Astrocyte (in vitro differentiated cells and primary cell): ENCODE measurements around the gene CALHM1. TPM values are rescaled to one million over a fixed set of nuclear protein-coding genes. Genes with fewer than 3 reads are reported as not detected.
A peak's percentile ranks its signal among the peaks of the same experiment; 100 is the strongest.

ENCODE experiments used
- DNase-seq: peaks from one replicate; pipeline ENCODE4 v3.0.0-alpha.2; 2010; ENCODE audit warnings: low read depth
- FAIRE-seq: peaks from 2 replicates; lab custom pipeline; 2011; peaks lifted over from hg19 to GRCh38; lab: Jason Lieb, UNC
- H2AFZ ChIP-seq: 2 replicates; pipeline ENCODE4 v1.6.0; 2012; ENCODE audit warnings: low read depth, low read length, inconsistent platforms
- H3K27ac ChIP-seq: 2 replicates; pipeline ENCODE4 v1.5.1; 2011; ENCODE audit warnings: low read depth, low read length, inconsistent platforms
- H3K27me3 ChIP-seq: 2 replicates; pipeline ENCODE4 v1.6.0; 2011; ENCODE audit warnings: low read length, inconsistent platforms; ENCODE audit not compliant: insufficient read depth
- H3K36me3 ChIP-seq: 2 replicates; pipeline ENCODE4 v1.5.1; 2011; ENCODE audit warnings: low read length, inconsistent platforms; ENCODE audit not compliant: insufficient read depth
- H3K4me1 ChIP-seq: 2 replicates; pipeline ENCODE4 v1.5.1; 2011; ENCODE audit warnings: low read length, inconsistent platforms; ENCODE audit not compliant: insufficient read depth
- H3K4me2 ChIP-seq: 2 replicates; pipeline ENCODE4 v1.6.0; 2012; ENCODE audit warnings: low read length, inconsistent platforms
- H3K4me3 ChIP-seq: 2 replicates; pipeline ENCODE4 v1.5.1; 2011; ENCODE audit warnings: low read depth, mild to moderate bottlenecking, low read length, inconsistent platforms; ENCODE audit not compliant: insufficient read depth
- H3K79me2 ChIP-seq: 2 replicates; pipeline ENCODE4 v1.6.0; 2012; ENCODE audit warnings: mild to moderate bottlenecking, low read length, inconsistent platforms; ENCODE audit not compliant: insufficient read depth
- H3K9ac ChIP-seq: 2 replicates; pipeline ENCODE4 v1.6.0; 2012; ENCODE audit warnings: mild to moderate bottlenecking, low read length, inconsistent platforms
- H3K9me3 ChIP-seq: 2 replicates; pipeline ENCODE4 v1.5.1; 2012; ENCODE audit warnings: low read depth, mild to moderate bottlenecking, low read length, inconsistent platforms; ENCODE audit not compliant: insufficient read depth
- H4K20me1 ChIP-seq: 2 replicates; pipeline ENCODE4 v1.6.0; 2012; ENCODE audit warnings: low read length, inconsistent platforms; ENCODE audit not compliant: insufficient read depth
- H3K27ac Mint-ChIP-seq: one replicate; pipeline ENCODE4 v1.8.0; 2021; ENCODE audit warnings: mild to moderate bottlenecking, mixed read lengths; ENCODE audit not compliant: unreplicated experiment
- H3K27me3 Mint-ChIP-seq: one replicate; pipeline ENCODE4 v1.8.0; 2021; ENCODE audit warnings: low read depth, mixed read lengths; ENCODE audit not compliant: unreplicated experiment
- H3K36me3 Mint-ChIP-seq: one replicate; pipeline ENCODE4 v1.8.0; 2021; ENCODE audit warnings: low read depth, mixed read lengths; ENCODE audit not compliant: unreplicated experiment
- H3K4me1 Mint-ChIP-seq: one replicate; pipeline ENCODE4 v1.8.0; 2021; ENCODE audit warnings: low read depth, mixed read lengths; ENCODE audit not compliant: unreplicated experiment
- H3K4me3 Mint-ChIP-seq: one replicate; pipeline ENCODE4 v1.8.0; 2021; ENCODE audit warnings: mild to moderate bottlenecking, moderate library complexity, mixed read lengths; ENCODE audit not compliant: unreplicated experiment
- H3K9me3 Mint-ChIP-seq: one replicate; pipeline ENCODE4 v1.8.0; 2021; ENCODE audit warnings: mild to moderate bottlenecking, mixed read lengths; ENCODE audit not compliant: unreplicated experiment
- CTCF ChIP-seq: IDR thresholded peaks from 2 replicates; pipeline ENCODE4 v1.5.1; 2011; ENCODE audit warnings: low read depth, mild to moderate bottlenecking, inconsistent platforms, low read length, moderate library complexity; ENCODE audit not compliant: insufficient read depth
- EZH2 ChIP-seq: IDR thresholded peaks from 2 replicates; pipeline ENCODE4 v1.6.1; 2012; ENCODE audit warnings: mild to moderate bottlenecking, low read length, inconsistent platforms; ENCODE audit not compliant: insufficient read depth
- total RNA-seq: library from RNA; stranded (reverse); gene quantifications from 2 replicates; pipeline ENCODE4 v1.2.1, GENCODE V29; 2021

Gene CALHM1
- total RNA-seq, 1 donor from 2014 or later = not detected

GRCh38 chr10:103473261-103473671 lies 14.6 kb upstream of the CALHM1 start:
- H3K27me3 Mint-ChIP-seq = peaks cover 9% of the 10 kb centered on the region
- no peaks in the 10 kb centered on the region for H3K4me1 ChIP-seq
- no peak for DNase-seq

GRCh38 chr10:103472005-103472404 lies 13.3 kb upstream of the CALHM1 start:
- Histone ChIP-seq H3K27me3 (peaks cover 31% of the 10 kb centered on the region), H3K4me3 (no peak overlapping the region), H3K9ac (no peak overlapping the region), H3K79me2 (no peaks in the 10 kb centered on the region), H3K36me3 (no peaks in the 10 kb centered on the region), H3K27ac (no peak overlapping the region), H3K4me2 (no peak overlapping the region), H4K20me1 (no peaks in the 10 kb centered on the region), H2AFZ (no peak overlapping the region), H3K4me1 (no peaks in the 10 kb centered on the region), H3K9me3 (no peaks in the 10 kb centered on the region)
- Mint-ChIP-seq H3K4me1 (peaks cover 11% of the 10 kb centered on the region), H3K27ac (no peak overlapping the region), H3K4me3 (no peak overlapping the region), H3K36me3 (no peaks in the 10 kb centered on the region), H3K9me3 (peaks cover 2% of the 10 kb centered on the region), H3K27me3 (peaks cover 8% of the 10 kb centered on the region)
- no peak for FAIRE-seq
- DNase-seq = no peak
- TF ChIP-seq EZH2 = no peak
- TF ChIP-seq CTCF = no peak

More at GRCh38 chr10:103473261-103473671, 14.6 kb upstream of the CALHM1 start:
- Mint-ChIP-seq H3K27ac (no peak overlapping the region), H3K4me1 (peaks cover 4% of the 10 kb centered on the region), H3K9me3 (peaks cover 2% of the 10 kb centered on the region), H3K4me3 (no peak overlapping the region), H3K36me3 (no peaks in the 10 kb centered on the region)
- Histone ChIP-seq H2AFZ (peak overlapping the region; percentile 47), H4K20me1 (no peaks in the 10 kb centered on the region), H3K27ac (no peak overlapping the region), H3K79me2 (no peaks in the 10 kb centered on the region), H3K9me3 (no peaks in the 10 kb centered on the region), H3K27me3 (peaks cover 30% of the 10 kb centered on the region), H3K4me2 (peak overlapping the region; percentile 11), H3K36me3 (no peaks in the 10 kb centered on the region), H3K4me3 (no peak overlapping the region), H3K9ac (no peak overlapping the region)
- TF ChIP-seq CTCF = no peak
- TF ChIP-seq EZH2 = no peak
- FAIRE-seq = no peak

GRCh38 chr10:103470761-103471653 lies 12.3 kb upstream of the CALHM1 start:
- TF ChIP-seq EZH2 = no peak
- TF ChIP-seq CTCF = no peak
- H3K27me3 Mint-ChIP-seq = peaks cover 5% of the 10 kb centered on the region
- Histone ChIP-seq H3K4me1 (no peaks in the 10 kb centered on the region), H3K27ac (no peak overlapping the region), H2AFZ (no peak overlapping the region), H3K79me2 (no peaks in the 10 kb centered on the region), H3K27me3 (peaks cover 26% of the 10 kb centered on the region), H3K9ac (no peak overlapping the region), H4K20me1 (no peaks in the 10 kb centered on the region), H3K36me3 (no peaks in the 10 kb centered on the region), H3K4me2 (no peak overlapping the region), H3K4me3 (no peak overlapping the region), H3K9me3 (no peaks in the 10 kb centered on the region)
- no peak overlapping the region for H3K4me3 Mint-ChIP-seq
- no peaks in the 10 kb centered on the region for H3K36me3 Mint-ChIP-seq
- H3K27ac Mint-ChIP-seq = peak overlapping the region; percentile 71
- no peak for FAIRE-seq
- H3K9me3 Mint-ChIP-seq = peaks cover 2% of the 10 kb centered on the region
- peaks cover 17% of the 10 kb centered on the region for H3K4me1 Mint-ChIP-seq
- no peak for DNase-seq
